HepG2 (cell line): ENCODE measurements around the gene BMP8A.

Experiments
- SP2 ChIP-seq: sonication (generic); formaldehyde crosslinking; IDR thresholded peaks from 2 replicates; pipeline ENCODE4 v1.5.1; 2020; ENCODE audit warnings: mild to moderate bottlenecking, missing genetic modification reagents
- ZNF207 ChIP-seq: fragments of 450-650 bp; IDR thresholded peaks from 2 replicates; pipeline ENCODE4 v1.6.1; 2016; ENCODE audit warnings: antibody characterized with exemption, borderline replicate concordance

- TF ChIP-seq ZNF207, result no peak
- TF ChIP-seq SP2 (CRISPR knock-in tag), result no peak
These were observed 47.9 kb downstream of the BMP8A start for GRCh38 chr1:39539252-39539790.
